Measurements from ENCODE around the gene WDR76.

DNA sequence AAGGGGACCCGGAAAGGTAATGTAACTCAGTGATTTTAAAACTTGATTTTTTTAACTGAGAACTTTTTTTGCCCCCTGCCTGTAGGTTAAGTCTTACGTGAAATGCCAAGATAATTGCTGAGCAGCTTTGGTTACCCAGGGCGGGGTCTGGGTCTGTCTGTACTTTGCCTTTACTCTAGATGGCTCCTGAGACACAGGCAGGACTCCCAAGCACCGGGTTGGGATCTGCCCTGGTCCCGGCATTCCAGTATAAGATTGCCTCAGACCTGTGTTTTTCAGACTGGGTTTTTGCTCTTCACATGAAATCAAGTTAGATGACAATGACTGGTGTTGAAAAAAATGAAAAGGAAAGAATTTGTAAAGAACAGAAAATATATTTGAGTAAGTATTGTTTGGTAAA, 40.3 kb downstream of the WDR76 start:
- TF ChIP-seq, protein P1, sequence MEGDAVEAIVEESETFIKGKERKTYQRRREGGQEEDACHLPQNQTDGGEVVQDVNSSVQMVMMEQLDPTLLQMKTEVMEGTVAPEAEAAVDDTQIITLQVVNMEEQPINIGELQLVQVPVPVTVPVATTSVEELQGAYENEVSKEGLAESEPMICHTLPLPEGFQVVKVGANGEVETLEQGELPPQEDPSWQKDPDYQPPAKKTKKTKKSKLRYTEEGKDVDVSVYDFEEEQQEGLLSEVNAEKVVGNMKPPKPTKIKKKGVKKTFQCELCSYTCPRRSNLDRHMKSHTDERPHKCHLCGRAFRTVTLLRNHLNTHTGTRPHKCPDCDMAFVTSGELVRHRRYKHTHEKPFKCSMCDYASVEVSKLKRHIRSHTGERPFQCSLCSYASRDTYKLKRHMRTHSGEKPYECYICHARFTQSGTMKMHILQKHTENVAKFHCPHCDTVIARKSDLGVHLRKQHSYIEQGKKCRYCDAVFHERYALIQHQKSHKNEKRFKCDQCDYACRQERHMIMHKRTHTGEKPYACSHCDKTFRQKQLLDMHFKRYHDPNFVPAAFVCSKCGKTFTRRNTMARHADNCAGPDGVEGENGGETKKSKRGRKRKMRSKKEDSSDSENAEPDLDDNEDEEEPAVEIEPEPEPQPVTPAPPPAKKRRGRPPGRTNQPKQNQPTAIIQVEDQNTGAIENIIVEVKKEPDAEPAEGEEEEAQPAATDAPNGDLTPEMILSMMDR (conservative IDR thresholded peaks at IDR 0.05), result no peak
- no peak for TF ChIP-seq EZH2 (IDR thresholded peaks at IDR 0.05; ENCODE audit: low read depth)

Data from PC-9 (cell line).